Measurements from ENCODE around the gene IRF4.
A peak's percentile ranks its signal among the peaks of the same experiment; 100 is the strongest.

IRF4 gene

GRCh38 chr6:399785-400534, 8.4 kb downstream of the IRF4 start:
- DNase-seq, result peak; percentile 67

DNA sequence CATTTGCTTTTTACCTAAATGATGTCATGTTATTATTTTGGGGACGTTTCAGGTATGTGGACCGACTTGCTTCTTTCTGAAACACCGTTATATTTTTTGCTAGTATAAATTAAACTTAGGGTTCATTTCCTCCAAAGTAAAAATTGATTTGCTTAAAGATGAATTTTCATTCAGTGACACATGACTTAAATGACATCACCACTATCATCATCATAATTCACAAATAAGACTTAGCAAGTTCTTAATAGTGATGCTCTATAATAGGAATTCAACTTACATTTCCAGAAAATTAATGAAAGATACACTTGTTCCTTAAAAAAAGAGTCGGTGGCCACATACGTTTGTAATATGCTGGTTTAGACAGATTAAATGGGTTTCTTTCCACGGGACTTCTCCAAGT, 9.3 kb downstream of the IRF4 start:
- DNase-seq, result no peak

DNA sequence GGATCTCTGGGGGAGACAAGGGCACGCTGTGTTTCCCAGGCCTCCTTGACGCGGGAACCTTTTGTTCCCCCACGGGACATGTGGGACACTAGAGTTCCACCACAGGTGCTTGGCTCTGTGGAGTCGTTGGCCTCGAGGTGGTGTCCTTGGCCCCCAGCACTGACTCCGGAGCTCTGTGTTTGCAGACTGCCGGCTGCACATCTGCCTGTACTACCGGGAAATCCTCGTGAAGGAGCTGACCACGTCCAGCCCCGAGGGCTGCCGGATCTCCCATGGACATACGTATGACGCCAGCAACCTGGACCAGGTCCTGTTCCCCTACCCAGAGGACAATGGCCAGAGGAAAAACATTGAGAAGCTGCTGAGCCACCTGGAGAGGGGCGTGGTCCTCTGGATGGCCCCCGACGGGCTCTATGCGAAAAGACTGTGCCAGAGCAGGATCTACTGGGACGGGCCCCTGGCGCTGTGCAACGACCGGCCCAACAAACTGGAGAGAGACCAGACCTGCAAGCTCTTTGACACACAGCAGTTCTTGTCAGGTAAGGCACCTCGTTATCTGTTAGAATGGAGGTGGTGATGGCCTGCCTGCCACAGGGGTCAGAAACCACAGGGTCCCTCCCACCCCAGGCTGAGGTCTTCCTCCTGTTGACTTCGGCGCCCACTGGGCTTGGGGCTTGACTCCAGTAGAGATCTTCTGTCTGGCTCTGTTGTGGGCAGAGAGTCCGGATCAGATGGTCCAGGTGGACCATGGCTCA, 9.9 kb downstream of the IRF4 start:
- DNase-seq, result no peak

DNA sequence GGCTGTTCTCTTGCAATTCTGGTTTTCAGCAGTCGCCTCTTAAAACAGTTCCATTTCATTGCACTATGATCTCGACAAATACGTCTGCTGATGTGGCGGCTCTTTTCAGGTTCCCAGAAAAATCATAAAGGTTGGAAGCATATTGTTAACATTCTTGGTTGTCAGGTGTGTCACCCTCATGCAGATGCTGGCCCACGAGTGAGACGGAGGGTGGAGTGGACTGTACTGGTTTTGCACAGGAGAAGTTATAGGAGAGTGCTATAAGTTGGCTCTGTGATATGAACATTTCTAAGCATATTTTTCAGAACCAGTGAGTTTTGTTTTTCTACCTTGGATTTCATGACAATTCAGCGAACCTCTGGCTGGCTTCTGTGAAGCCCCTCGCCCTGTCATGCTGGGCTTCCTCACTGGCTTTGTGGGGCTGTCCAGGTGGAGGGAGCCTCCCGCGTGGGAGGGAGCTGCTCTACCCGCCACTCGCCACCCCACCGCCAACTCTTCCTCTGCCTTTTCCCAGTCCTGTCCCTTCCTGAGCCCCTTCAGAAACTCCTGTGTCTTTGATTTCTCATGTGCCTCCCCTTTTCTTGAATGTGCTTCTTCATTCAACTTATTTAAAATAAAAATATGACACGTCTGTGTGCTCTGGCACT, 10.6 kb downstream of the IRF4 start:
- no peak for DNase-seq

- DNase-seq, result peak; percentile 85
Observed at GRCh38 chr6:402901-403658, 11.5 kb downstream of the IRF4 start.

- DNase-seq, result peak; percentile 63
Observed at GRCh38 chr6:403659-404655, 12.4 kb downstream of the IRF4 start.

DNA sequence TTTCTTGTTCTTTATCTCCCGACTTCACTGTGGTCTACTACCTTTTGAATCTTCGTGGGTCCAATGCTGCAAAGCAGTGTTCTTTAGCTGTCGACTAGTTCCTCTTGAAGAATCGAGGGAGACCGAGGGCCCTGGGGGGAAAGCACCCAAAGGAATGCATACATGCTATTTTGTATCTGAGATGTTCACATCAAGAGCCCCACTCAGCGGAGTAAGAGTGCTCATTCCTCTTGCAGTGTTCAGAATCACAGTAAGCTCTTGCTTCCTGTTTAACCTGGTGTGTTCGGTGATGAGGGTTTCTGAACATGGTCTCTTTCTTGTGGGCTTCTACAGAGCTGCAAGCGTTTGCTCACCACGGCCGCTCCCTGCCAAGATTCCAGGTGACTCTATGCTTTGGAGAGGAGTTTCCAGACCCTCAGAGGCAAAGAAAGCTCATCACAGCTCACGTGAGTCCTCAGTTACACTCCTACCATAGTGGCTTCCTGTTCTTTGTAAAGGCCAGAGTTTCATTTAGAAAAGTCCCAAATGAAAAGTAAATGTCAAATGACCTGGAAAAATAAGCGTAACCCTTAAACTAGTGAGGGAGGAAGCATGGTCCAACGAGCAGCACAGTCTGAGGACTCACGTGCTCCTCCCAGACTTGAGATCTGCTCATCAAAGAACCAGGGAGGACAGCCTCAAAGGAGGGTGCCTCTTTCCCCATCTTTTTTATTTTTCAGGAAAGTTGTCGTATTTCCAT, 13.3 kb downstream of the IRF4 start:
- DNase-seq, result no peak

DNA sequence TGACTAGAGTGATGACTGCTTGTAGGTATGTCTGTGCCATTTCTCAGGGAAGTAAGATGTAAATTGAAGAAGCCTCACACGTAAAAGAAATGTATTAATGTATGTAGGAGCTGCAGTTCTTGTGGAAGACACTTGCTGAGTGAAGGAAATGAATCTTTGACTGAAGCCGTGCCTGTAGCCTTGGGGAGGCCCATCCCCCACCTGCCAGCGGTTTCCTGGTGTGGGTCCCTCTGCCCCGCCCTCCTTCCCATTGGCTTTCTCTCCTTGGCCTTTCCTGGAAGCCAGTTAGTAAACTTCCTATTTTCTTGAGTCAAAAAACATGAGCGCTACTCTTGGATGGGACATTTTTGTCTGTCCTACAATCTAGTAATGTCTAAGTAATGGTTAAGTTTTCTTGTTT, 16.6 kb downstream of the IRF4 start:
- no peak for DNase-seq

- DNase-seq, result no peak
Observed at GRCh38 chr6:408599-409102, 17.1 kb downstream of the IRF4 start.

- DNase-seq, result no peak
Observed at GRCh38 chr6:409370-409972, 17.9 kb downstream of the IRF4 start.

GRCh38 chr6:410555-411395, 19.2 kb downstream of the IRF4 start:
- no peak for DNase-seq

DNA sequence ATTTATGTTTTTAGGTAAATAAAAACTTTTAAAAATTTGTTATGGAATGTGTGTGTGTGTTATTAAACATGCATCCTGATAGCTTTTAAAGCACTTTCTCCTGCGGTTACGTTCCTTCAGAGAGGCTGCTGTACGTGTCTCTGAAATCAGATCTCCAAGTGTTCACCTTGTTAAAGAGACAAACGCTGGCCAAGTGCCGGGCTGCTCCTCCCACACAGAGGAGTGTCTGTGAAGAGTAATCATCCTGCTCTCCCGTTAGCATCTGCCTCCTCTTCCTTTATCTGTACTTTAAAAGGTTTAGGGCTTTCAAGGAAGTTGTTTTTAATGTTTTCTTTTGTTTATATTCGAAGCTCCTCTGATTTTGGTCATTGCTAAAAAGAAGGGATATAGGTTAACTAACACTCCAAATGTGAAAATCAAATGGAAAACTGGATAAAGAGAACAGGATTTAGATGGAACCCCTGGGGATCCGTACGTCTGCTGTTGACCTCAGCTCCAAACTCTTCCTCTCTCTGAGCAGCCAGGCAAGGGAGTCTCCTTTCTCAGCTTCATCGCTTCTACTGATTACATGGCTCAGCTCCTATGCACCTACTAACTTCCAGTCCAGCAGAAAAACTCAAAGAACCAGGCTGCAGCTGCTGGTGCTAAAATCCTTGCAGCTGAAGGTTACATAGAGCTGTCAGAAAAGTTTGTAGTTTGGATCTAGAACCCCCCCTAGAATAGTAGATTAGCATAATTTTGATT, 20.0 kb downstream of the IRF4 start:
- no peak for DNase-seq

GRCh38 chr6:412146-412886, 20.8 kb downstream of the IRF4 start:
- no peak for DNase-seq

- DNase-seq, result no peak
Observed at GRCh38 chr6:414447-414846, 22.9 kb downstream of the IRF4 start.

- no peak for DNase-seq
Observed at GRCh38 chr6:415087-415486, 23.5 kb downstream of the IRF4 start.

- no peak for DNase-seq
Observed at GRCh38 chr6:421211-421610, 29.7 kb downstream of the IRF4 start.

- DNase-seq, result peak; percentile 93
Observed at GRCh38 chr6:422433-423054, 31.0 kb downstream of the IRF4 start.

Data from activated CD4-positive, alpha-beta T cell treated with anti-CD3 and anti-CD28 coated beads, Interleukin-10, Interleukin-2, amounts not matched to agents 100 ng/mL and 50 ng/mL, durations not matched to agents 16 hours and 8 hours (primary cell).